Fibroblast of skin of right biceps (primary cell): Measurements from ENCODE around the gene FRAS1.
"Not testable (repeated sequence)": the region's sequence is repeated elsewhere in the genome, so short reads cannot be mapped to it uniquely, and the experiment has no call there.

Experiments used
- DNase-seq: peaks from one replicate; pipeline ENCODE4 v3.0.0-alpha.2; 2013

FRAS1 gene, protein sequence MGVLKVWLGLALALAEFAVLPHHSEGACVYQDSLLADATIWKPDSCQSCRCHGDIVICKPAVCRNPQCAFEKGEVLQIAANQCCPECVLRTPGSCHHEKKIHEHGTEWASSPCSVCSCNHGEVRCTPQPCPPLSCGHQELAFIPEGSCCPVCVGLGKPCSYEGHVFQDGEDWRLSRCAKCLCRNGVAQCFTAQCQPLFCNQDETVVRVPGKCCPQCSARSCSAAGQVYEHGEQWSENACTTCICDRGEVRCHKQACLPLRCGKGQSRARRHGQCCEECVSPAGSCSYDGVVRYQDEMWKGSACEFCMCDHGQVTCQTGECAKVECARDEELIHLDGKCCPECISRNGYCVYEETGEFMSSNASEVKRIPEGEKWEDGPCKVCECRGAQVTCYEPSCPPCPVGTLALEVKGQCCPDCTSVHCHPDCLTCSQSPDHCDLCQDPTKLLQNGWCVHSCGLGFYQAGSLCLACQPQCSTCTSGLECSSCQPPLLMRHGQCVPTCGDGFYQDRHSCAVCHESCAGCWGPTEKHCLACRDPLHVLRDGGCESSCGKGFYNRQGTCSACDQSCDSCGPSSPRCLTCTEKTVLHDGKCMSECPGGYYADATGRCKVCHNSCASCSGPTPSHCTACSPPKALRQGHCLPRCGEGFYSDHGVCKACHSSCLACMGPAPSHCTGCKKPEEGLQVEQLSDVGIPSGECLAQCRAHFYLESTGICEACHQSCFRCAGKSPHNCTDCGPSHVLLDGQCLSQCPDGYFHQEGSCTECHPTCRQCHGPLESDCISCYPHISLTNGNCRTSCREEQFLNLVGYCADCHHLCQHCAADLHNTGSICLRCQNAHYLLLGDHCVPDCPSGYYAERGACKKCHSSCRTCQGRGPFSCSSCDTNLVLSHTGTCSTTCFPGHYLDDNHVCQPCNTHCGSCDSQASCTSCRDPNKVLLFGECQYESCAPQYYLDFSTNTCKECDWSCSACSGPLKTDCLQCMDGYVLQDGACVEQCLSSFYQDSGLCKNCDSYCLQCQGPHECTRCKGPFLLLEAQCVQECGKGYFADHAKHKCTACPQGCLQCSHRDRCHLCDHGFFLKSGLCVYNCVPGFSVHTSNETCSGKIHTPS (N-terminal part only)

DNA sequence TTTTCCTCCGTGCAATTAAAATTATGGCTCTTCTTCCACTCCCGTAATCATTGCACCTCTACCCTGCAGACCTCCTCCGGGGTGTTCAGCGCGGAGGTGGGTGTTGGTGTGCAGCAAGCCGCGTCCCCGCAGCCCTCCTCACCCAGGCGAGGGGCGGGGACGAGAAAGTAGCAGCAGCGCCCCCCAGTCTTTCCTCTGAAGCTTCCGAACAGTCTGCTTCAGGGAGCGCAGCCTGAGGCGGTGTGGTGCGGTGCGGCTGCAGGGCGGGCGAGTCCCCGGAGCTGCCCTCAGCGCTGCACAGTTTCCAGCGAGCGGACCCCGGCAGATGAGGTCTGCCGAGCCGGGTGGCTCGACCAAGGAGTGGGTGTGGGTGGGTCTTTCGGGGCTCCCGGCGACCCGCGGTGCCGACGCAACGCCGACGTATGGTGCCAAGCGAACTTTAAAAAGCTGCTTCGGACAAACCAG is at the start of gene FRAS1:
TSS of gene FRAS1 (plus strand) at position 189 of the 465 bp plus-strand sequence. CDS start 687 bp downstream, outside the sequence.
- DNase-seq, result peak; percentile 61

DNA sequence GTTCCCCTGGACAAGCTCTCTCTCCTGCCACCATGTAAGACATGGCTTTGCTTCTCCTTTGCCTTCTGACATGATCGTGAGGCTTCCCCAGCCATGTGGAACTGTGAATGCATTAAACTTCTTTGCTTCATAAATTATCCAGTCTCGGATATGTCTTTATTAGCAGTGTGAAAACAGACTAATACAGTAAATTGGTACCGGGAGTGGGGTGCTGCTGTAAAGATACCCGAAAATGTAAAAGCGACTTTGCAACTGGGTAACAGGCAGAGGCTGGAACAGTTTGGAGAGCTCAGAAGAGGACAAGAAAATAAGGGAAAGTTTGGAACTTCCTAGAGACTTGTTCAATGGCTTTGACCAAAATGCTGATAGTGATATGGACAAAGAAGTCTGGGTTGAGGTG is 46.1 kb upstream of the FRAS1 start:
- not testable (repeated sequence) for DNase-seq

DNA sequence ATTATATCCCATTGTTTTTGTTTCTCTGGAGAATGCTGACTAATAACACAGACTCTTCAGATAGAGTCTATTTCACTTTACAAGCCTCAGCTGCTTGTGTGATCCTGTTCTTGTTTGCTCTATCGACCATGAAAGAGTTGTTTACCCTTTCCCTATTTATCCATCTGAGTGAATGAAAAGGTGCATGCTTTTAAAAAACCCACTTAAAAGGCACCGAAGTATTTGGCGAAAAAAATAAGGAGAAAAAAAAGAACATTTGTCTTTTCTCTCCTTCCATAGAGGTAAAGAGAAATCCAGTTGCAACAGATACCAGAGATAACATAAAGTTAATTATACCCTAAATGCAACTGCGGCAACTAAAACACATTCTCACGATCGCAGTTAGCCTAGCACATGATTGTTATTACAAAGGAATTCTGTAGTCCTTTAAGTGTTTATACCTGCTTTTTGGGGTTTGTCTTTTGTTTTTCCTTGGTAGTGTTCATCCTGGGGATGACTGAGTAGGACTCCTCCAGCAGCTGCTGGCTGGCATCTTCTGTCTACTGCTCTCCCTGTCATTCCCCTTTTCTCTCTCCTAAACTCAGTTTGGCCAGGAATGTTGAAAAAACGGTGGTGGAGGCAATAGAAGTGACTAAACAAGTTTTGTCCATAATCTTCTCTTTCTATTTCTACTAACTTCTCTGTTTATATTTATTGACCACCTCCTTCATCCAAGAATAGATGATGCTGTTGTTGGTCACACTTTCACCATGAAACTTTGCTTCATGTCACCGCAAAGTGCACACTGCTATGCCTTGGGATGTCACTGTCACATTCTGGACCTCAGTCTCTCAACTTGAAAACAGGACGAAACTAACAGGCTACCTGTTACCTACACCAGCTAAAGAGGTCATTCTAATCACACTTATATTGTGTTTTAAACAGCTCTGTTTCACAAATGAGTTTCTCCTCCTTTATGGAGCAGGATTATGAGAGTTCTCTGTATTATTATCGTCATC is 41.9 kb upstream of the FRAS1 start:
- DNase-seq, result no peak

DNA sequence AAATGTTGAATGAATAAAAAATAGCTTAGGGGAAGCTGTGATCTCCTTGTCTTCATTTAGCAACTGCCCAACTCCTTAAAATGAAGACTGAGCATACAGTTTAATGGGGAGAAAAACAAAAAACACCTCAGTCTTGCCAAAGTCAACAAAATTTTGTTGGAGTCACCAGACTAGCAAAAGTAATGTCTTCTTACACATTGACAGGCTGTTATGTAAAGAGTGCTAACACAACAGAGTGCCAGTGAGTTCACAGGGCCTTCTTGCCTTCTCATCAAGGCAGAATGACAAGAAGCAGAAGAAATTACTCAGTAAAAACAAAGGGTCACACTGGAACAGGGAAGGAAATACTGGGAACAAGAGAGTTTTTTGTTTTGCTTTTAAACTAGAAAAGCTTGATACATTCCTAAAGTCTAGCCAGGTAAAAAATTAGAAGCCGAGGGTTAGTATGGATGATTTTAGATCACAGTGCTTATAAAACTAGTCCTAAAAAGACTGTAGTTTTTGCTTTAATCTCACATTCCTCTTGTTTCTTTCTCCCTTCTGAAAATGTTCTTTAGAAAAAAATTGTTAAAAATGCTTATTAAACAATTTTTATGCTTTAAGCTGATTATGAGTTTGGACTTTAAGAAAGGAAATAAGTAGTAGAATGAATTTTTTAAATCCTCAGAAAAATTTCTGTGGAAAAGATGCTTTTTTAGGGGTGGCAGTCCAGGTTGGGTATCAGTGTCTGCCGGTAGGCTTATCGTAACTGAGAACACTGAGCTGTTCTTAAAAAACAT is 38.7 kb upstream of the FRAS1 start:
- no peak for DNase-seq

DNA sequence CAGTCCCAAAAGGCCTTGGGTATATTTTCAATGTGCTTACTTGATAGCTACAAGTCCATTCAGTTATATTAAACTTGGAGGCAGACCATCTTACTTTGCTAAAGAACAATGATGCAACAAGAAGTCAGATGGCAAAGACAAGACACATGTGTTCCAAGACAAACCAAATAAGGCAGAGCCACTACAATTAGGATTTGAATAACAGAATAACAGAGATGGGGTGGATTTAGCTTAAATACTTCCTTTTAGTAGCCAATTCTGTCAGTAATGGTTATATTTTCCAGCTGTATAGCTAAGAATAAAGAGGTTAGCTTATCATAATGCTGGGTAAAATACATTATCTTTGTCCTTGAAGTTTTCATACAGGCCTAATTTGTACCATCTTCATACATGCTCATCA is 37.7 kb upstream of the FRAS1 start:
- no peak for DNase-seq

DNA sequence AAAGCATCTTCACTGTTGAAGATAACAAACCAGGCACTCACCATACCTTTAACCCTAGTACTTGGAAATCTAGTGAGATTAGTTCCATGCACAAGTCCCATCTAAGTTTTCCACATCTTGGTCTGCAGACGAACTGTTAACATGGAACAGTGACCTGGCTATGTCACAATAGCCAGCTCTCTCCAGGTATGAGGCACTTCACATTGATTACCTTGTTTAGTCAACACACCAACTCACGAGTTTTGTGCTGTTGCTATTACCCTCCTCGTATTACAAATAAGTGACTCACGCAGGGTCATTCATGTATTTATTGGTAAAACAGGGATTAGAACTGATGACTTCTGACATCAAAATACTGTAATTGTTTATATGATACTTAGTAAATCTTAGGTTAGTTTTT is 36.4 kb upstream of the FRAS1 start:
- no peak for DNase-seq

DNA sequence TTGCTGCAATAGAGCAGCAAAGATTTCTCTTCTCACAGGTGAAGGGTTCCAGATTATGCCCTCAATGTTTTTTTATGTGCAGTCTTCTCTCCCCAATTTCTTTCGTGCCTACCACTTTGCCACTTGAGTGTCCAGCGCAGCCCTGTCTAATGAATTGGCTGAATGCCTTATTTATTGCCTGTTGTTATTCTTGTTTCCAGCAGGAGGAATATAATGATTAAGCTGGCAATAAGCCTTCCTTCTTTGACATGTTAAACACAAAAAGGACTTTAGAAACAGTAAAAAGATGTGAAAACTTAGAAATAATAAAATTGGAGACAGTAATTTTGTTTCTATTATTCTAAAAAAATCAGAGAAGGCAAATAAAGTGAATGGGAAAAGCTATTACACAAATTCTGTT is 34.6 kb upstream of the FRAS1 start:
- no peak for DNase-seq

DNA sequence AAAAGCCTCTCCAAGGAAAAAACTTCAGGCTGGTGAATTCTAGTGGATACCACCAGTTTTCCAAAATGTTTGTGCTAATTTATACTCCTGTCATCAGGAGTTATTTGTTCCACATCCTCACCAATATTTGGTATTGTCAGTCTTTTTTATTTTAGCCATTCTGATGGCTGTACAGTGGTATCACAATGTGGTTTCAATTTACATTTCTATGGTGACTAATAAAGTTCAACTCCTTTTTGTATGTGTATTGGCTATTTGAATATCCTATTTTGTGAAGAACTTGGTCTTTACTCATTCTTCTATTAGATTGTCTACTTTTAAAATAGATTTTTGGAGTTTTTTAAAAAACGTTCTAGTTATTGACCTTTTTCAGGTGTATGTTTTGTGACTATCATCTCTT is 33.0 kb upstream of the FRAS1 start:
- DNase-seq, result peak; percentile 35

DNA sequence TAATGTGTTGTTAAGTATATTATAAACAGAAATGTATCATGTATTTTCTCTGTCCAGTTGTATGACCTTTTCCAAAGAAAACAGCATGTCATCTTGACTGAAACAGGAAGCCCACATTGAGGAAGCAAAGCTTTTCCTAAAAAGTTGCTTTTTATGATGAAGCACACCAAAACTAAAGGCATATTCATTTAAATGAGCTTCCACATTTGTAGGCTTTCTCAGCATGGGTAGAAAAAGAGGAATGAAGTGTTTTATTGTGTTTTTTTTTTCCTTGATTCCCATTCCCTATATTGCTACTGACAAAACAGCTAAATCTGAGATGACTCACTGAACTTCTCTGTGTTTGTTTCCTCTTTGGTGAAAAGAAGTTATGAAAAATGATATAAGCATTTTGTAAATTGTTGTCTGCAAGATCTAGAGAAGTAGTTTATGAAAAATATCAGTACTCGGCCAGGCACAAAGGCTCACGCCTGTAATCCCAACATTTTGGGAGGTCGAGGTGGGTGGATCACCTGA is 32.5 kb upstream of the FRAS1 start:
- DNase-seq, result peak; percentile 3

DNA sequence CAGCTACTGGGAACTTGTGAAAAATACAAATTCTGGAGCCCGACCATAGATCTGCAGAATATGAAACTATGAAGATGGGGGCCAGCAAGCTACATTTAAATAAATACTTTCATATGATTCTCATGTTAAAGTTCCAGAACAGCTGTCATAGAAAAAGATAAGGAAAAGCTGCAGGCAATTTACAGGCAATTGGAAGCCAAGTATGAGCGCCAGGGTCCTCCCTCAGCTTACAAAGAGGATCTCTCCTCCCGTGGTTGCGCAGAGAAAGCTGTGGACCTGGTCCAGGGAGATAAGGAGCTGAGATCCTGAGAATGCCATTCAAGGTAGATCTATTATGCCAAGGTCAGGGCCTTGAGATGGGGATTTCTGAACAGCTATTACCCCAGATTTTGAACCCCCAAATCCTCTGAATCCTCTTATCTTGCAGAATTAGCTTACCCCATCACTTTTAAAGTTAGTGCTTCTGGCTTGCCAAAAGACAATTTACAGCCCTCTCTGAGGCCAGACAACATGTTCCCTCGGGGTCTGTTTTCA is 25.6 kb upstream of the FRAS1 start:
- no peak for DNase-seq

DNA sequence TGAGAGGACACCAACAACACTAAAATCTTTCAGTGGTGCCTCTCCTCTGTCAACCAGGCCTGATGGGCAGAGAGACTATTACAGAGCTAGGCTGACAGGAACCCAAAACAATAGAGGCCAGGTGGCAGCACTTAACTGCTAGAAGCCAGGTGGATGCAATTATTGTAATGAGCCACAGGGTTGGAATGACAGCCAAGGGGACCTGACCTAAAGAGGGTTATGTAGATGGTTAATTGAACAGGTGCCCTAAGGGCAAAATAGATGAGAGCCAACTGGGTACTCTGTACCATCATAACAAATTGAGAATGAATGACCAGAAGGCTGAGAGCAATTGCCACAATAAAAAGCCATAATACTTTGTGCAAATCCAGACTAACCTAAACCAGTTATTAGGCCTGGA is 24.7 kb upstream of the FRAS1 start:
- DNase-seq, result no peak

DNA sequence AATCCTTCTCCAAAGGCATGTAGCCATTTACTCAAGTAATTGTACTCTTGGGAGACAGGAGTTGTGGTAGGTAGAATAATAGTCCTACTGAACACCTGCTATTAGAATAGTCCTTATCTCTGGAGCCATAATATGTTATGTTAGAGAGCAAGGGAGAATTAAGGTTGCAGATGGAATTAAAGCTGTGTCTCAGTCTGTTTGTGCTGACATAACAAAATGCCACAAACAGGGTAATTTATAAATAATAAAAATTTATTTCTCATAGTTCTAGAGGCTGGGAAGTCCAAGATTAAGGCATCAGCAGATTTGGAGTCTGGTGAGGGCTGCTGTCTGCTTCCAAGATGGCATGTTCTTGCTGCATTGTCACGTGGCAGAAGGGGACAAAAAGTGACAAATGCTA is 24.2 kb upstream of the FRAS1 start:
- DNase-seq, result no peak

DNA sequence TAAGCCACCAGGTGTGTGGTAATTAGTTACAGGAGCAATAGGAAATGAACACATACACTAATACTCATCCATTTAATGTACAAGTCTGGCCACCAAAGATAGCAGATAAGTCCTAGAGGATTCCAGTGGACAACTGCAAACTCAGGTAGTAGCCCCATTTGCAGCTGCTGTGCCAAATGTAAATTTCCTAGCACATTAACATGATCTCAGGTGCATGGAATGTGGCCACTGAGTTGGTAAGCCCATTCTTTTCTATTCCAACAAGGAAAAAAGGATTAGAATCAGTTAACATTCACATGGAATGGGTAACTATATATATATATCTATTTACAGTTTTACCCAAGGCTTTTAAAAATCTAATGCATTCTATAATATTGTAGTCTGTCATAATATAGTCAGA is 23.3 kb upstream of the FRAS1 start:
- DNase-seq, result no peak

DNA sequence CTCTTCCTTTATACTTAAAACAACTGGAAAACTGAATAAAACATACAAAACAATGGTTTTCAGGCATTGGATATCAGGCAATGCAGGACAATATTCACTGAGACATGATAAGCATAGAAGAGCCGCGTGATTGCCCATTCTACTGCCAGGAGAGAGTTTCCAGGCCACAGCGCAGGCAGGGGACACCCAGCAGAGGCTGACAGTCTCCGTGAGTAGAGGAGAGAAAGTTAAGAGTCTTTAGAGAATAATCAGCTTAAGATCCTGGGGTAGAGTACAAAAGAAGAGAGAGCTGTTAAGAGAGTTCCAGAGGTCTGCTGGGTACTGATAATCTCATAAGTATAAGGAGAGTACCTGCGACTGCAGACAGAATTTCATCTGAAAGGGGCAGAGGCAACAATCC is 18.4 kb upstream of the FRAS1 start:
- DNase-seq, result no peak

DNA sequence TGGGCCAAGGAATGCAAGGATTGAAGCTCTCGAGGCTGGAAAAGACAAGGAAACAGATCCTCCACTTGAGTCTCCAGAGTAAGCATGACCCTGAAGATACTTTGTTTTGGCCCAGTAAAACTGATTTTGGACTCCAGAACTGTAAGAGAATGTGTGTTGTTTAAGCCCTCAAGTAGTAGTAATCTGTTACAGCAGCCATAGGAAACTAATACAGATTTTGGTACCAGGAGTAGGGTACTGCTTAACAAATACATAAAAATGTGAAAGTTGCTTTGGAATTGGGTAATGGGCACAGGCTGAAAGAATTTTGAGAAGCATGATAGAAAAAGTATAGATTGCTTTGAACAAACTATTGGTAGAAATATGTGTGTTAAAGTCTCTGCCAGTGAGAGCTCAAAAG is 17.4 kb upstream of the FRAS1 start:
- DNase-seq, result no peak

DNA sequence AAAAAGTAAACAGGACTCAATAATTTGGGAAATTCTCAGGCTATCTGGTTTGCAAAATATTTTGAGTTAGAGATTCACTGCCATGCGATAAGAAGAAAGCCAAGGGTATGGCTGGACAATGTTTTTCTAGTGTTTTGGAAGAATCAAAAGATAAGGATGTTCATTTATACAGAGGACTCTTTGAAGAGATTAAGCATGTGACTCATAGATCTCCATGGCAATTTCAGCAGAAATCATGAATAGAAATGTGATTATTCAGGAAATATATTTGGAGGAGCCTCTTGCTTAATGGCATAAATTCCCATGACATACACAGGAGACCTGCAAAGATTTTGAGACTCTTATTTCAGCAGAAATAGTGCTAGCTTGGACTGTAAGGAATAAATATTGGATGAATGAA is 16.7 kb upstream of the FRAS1 start:
- peak; percentile 18 for DNase-seq

DNA sequence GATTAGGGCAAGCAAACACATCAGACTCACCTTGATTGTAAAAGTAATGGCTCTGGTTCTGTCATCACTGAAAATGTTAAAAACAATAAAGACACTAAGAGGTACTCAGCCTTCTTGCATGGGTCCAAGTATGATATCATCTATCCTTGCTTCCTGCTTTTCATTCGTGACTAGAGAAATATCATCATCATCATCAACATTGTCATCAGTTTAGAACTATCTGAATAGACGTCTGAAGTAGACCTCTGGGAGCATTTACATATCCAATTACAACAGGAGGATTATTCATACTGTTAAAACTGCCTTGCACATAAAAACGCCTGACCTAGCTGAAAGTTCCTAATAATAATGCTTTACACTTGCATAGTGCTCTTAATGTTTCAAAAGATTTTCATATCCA is 9.8 kb upstream of the FRAS1 start:
- peak; percentile 14 for DNase-seq

DNA sequence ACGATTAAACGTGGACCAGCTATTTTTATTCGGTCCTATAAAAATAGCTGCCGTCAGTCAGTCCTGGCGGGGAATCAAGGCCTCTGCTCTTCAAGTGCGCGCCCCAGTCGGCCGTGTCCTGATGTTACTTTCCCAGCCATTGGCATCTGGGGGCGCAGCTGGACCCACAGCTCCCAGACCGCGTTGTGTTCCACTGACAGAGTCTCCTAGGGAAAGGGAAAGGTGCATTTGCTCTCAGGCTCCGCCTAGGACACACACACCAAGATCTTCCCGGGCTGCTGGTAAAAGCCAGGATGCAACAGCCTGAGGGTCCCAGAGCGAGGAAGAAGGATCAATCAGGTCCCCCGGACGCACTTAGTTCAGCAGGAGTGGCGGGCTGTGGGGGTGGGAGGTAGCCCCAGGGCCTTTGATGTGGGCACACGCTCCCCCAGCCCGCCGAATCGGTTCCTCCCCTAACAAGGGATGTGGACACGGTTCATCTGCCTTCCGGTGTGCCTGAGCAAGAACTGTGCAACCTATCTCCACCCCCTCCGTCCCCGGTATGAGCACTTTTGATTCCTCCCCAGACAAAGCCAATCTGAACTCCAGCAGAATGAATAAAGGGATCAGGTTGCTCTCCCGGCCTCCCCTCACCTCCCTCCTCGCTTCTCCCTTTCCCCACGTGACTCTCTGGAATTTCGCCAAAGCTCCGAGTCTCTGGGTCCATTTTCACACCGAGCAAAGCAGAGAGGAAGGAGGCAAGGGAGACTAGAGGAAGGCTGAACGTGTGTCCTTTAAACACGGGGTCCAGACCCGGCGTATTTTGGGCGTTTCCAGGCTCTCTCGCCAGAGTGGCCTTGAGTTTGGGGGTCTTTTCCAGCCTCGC is 626 bp upstream of the FRAS1 start:
- DNase-seq, result peak; percentile 87

DNA sequence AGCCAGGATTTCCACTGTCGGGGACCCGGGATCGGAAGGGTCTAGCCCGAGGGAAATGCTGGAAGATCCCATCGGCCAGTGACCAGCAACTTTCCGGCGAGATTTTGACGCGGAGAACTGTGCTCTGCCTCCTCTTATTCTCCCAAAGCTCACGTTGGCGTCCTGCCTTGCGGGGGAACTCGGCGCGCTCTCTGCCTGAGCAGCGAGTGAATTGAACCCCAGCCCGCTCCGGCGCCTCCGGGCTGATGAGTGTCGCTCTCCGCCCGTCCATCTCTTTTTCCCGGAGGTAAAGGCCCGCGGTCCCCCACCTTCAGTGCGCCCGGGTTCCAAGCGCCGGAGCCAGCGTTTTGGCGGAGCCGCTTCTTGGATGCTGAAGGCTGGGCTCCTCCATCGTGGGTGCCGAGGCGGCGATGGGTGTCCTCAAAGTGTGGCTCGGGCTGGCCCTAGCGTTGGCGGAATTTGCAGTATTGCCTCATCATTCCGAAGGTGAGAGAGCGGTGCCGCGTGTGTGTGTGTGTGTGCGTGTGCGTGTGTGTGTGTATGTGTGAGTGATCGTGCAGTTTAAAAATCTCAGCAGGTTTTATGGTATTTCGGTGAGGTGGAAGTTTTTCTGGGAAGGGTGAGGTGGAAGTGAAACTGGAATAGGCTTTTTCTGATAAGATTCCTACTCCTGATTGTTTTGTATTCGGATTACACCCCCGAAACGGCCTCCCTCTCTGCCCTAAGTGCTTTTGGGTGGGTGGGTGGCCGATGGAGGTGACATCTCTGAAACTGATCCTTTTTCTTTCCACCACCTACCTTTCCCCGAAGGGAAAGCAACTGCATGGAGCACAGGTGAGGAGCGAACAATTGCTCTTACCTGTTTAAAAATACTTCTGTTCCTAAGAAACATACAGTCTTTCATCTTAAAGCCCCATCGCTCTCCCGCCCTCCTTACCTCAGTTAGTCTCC is 752 bp downstream of the FRAS1 start:
- peak; percentile 52 for DNase-seq
